ENCODE data around the gene LRP1B.

DNA sequence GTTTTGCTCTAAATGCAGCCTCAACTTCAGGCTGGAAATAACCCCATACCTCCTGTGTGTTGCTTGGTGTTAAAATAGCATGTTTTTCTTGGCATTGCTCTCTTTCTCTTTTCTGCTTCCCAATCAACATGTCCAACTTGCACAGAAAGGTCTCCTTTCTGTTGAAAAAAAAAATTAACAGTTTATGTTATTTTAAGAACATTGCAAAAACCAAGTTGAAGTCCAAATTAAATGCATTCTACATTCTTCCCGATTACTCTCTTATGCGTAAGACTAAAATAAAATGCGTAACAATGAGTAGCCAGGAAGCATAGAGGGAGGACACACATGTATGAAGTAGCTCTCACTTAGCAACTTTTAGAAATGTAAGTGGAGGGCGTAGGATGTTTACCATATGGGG, 1944.5 kb downstream of the LRP1B start:
- no peak for TF ChIP-seq SUZ12 (IDR thresholded peaks at IDR 0.05; ENCODE audit: extremely low read depth, insufficient read depth, insufficient read length)
- TF ChIP-seq ZNF274 (IDR thresholded peaks at IDR 0.05; ENCODE audit: low read depth, low read length), result no peak

Data from NT2/D1 (cell line).